GM21360 (cell line): ENCODE results near the gene ENHO.

Experiments
- ATAC-seq: cut with Tn5 transposase; IDR thresholded peaks from one replicate; pipeline ENCODE4 v1.9.1; 2021; ENCODE audit warnings: mild to moderate bottlenecking, moderate library complexity; ENCODE audit not compliant: unreplicated experiment

ENHO gene

DNA sequence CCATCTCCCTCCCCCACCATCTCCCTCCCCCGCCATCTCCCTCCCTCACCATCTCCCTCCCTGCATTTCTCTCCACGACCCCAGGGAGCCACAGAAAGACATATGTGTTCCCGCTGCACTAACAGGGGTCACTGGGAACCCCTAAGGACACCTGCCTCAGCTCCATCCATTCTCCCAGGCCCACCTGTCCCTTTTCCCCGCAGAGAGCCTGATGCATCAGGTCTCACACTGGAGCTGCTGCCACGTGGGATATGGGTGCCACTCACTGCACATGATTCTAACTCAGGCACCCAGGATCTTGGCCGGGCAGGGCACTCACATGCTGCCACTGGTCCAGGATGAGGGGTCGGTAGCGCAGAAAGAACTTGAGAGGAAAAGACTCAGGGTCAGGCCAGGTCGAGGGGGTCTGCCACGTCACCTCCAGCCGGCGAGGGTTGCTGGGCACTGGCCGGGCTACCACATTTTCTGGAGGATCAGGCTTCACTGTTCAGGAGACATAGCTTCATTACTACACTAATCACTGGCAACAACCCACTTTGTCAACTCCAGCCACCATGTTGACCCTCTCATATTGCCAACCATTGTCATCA is 33.2 kb upstream of the ENHO start:
- ATAC-seq: no peak

DNA sequence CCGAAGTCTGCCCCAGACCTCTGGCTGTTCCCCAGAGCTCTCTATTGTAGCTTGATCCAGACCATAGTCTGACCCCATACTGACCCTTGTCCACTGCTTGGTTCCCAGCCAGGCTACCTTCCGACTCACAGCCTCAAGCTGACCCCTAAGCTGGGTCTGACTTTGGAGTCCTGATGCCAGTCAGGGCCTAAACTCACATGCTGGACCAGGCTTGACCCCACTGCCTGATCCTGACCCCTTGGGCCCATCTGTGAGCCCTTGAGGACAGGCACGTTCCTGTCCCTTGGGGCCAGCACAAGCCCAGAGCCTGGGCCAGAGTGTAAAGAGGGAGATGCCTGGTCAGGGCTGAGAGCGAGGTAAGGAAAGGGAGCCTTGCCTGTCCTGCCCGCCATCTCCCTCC is 32.7 kb upstream of the ENHO start:
- ATAC-seq: no peak

DNA sequence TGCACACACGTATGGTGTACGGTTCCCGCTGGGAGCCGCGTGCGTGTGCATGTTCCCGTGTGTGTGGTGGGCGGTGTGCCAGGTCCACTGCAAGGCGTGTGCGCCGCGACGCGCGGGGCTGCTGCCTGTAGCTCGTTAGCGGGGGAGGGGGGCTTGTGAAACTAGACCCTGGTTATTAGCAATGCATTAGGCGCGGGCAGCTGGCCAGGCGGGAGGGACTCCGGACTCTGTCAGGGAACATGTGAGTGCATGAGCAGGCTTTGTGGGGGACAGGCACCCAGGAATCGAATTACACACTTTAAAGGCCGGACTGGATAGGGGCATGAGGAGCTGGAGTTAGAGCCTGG is 32.2 kb upstream of the ENHO start:
- ATAC-seq: no peak

DNA sequence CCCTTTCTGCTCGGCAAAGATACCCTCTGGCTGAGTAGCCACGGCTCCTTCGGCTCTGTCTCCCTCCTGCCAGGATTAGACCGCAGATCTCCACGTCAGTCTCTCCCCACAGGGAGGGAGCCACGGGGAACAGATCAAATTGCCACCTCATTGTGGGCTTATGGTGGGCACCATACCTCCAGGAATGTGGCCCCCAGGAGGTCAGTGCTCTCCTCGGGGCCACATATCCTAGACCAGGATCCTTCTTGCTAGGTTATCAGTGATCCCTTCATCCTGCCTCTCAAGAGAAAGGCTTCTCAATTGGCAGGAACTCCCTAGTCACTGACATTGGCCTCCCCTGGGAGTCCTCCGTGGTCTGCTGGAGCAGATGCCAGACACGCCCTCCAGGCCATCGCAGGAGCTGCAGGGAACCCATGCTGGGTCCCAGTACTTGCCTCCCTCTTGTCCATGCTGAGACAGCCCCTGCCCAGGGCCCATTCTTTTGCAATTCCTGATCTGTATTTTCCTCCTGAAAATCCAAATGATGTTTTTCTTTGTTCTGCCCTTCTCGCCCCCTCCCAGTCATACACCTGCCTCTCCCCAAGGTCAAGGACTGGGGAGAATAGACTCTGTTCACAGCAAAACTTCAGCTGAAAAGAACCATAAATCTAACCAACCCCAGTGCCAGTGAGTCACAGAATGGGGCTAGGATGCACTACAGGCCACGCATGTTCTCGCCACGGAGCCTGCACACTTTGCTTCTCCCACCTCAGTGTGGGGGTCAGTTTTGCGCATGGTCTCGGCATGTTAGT is 31.6 kb upstream of the ENHO start:
- ATAC-seq: no peak

DNA sequence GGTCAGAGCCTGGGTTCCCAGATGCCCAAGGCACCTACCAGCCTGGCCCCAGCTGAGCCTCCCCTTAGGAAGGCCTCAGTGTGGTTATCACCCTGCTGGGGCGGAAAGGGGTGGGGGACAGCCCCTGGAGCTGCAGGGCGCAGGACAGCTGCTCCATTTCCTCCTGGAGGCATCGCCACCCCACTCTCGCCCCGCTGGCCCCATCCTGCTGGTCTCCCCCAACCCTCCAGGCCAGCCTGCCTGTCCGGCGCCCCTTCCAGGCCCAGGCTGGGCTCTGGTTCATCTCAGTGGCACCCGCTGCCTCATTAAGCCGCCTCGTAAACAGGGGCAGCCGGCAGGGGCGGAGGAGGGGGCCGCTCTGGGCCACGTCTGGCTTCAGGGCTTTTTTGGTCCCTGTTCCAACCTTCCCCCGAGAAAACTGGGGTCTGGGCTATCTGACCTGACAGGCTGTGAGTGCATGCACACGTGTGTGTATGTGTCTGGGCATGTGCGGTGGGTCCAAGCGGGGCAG is 30.8 kb upstream of the ENHO start:
- no peak for ATAC-seq

DNA sequence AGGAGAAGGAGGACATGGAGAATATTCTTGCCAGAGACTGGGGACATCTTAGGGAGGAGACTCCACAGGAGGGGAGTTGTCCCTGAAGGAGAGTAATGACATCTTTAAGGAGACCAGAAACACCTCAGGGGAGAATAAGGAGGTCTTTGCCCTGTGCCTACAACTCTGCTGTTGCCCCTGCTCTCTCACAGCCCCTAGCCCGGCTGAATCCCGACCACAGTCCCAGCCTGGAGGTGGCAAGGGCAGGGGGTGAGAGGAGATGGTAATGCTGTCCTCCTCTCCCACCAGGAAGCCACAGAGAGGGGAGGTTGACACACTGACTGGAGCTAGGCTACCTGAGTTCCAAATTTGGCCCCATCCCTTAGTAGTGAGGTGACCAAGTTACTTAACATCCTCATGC is 30.2 kb upstream of the ENHO start:
- ATAC-seq: no peak

DNA sequence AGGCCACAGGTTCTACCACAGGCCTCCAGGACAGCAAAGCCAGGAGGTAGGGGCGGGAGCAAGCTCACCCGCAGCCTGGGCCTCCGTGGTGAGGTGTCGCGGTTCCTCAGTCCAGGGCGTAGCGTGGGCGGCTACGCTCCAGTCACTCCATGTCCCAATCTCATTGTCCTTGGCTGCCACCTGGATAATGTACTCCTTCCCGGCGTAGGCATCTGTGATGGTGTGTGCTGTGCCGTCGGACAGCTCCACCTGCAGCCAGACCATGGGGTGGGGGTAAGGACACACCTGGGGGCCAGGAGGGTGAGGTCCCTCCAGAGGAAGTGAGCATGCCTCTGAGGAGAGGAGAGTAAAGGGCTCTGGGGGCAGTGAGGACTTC is 29.8 kb upstream of the ENHO start:
- no peak for ATAC-seq

DNA sequence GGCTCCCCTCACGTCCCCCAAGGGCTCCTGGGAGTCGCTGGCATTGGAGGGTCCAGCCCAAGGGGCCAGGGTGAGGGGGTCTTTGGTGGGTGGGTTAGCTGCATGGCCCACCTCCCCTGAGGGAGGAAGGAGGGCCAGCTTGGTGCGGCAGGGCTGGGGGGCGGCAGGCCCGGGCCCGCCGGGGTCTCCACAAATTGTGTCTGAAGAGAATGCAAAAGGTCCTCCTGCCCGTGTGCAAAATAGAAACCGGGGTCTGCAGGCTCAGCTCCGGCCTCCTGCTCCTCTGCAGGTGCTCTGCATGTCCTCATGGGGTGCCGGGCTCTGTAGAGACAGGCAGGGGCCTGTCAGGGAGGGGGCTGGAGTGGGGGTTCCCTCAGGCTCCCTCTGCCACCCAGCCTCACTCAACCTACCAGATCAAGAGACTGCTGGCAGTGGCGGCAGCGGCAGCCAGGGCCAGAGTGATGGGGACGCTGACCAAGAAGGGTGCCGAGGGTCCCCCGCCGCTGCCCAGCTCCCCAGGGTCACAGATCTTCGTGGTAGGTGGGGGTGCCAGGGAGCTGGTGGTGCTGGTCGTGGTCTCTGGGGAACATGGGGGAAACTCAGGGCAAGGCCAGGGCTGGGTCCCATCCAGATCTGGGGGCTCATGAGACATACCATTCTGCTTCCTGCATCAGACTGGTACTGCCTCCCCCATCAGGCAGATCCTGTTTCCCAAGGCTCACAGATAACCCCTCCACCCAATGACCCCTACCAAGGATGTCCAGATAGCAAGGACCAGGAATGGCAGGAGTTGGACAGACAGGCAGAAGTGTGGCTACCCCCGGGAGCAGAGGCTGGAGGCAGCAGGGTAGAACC is 29.2 kb upstream of the ENHO start:
- ATAC-seq: no peak

DNA sequence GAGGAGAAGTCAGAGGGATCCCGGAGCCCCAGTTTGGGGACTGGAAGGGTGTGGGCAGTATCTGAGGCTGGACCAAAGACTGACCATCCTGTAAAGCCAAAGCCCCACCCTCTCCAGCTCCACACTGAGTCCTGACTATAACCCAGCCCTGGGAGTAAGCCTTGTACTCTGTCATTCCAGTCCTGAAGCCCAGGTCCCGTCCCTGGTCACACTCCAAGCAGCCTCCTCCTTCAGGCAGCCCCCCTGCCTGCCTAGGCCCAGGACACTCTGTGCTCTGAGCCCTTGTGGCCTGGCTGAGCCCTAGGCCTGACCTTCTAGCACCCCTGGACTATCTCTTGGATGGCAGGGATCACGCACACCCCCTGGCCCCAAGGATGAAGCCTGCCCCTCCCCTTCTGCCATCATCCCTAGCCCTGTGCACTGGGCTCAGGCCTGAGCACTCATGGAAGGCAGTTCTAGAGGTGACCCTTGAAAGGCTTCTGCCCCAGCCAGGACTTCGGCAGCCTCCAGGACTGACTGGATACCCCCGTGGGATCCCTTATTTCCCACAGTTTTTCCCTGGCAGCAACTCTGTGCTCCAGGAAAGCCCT is 28.0 kb upstream of the ENHO start:
- ATAC-seq: no peak

DNA sequence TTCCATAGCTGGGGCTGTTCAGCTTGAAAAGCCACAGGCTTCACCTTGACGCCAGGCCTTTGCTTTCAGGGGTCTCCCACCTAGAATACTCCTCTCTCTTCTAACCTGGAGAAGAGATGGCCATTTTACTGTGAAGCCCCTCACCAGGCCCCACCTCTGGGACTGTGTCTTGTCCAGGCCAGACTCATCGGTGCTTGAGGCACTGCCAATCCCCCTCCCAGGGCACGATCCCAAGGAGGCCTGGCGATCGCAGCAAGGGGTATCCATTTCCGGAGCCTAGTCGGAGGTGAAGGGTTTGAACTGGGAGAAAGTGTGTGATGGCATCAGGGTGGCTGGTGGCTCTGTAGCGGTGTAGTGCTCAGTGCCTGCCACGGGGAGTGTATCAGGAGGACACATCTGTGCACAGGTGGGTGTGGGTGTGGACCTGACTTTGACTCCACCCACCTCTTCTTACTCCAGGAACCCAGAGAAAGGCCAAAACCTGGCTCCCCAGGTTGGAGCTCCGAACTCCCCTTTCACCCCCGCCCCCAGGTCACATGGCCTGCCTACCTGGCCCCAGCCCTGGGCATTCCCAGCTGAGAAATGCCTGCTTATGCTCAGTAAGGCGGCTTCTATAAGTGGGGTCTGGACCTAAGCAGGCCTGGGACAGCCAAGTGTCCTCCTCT is 27.4 kb upstream of the ENHO start:
- ATAC-seq: no peak

DNA sequence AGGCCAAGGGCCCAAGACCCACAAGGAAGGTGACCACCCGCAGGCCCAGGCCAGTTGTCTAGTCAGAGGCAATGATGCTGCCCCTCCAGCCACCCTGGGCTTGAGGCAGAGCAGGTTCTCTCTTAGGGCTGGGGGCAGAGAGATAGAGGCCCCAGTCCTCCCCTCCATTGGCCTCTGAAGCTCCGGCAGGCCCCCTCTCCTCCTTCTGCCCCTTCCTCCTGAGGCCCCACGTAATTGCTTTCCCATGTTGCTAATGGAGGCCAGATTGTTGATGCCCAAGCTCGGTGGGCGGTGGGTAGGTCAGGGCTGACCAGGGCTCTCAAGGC is 26.6 kb upstream of the ENHO start:
- ATAC-seq: no peak

DNA sequence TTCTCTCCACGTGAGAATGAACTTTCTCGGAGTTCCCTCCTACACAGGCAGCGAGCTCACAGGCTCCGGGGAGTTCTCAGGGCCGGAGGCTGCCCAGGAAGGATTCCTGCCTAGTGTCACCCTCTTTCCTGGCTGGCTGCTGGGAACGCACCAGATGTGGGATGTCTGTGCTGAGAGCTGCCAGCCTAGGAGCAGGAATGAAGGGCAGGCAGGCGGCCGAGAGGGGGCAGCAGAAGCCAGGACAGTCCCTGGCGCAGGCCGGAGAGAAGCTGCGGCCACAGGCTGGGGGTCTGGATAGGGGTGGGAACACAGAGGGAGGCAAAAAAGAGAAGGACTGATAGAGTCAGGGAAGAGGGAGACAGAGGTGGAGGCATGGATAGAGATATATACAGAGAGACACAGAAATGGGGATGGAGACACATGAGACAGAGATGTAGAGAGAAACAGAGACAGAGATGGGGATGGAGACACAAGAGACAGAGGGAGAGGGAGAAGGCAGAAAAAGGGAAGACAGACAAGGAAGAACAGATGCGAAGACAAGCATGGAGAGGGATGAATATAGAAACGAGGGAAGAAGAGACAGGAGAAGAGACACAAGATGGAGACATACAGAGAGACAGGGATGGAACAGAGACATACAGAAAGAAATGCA is 25.3 kb upstream of the ENHO start:
- no peak for ATAC-seq

DNA sequence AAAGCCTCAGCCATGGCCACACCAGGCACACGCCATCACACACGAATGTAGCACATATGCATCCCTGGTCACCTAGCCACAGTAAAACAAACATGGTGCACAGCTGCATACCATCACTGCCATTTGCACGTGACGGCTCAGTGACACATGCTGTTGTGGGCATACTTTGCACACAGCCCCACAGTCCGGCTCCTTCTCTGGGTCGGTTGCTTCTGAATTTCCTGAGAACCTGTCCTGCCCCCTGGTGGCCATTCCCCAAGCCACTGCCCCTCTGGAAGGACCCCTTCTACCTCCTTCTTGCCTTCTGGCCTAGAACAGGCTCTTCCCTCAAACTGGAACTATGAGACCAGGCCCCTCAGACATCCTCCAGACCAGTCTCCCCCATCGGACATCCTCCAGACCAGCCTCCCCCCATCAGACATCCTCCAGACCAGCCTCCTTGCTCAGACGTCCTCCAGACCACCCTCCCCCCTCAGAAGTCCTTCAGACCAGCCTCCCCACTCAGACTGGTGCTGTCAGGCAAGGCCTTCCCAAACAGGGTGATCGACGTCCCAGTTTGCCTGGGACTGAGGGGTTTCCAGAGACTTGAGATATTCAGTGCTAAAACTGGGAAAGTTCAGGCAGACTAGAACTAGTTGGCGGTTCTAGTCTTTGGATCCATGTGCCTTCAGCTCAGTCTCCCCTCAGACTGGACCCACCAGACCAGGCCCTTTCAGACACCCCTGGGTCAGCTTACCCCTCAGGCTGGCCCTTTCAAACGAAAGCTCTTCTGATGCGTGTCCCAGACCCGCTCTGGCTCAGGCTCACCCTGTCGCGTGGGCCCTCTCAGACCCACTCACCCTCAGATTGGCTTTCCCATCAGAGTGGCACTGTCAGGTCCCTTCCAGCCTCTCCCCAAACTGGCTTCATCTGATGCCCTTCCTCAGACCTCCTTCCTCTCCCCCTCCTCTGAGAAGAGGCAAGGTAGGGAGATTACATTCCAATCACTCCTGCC is 24.3 kb upstream of the ENHO start:
- no peak for ATAC-seq

DNA sequence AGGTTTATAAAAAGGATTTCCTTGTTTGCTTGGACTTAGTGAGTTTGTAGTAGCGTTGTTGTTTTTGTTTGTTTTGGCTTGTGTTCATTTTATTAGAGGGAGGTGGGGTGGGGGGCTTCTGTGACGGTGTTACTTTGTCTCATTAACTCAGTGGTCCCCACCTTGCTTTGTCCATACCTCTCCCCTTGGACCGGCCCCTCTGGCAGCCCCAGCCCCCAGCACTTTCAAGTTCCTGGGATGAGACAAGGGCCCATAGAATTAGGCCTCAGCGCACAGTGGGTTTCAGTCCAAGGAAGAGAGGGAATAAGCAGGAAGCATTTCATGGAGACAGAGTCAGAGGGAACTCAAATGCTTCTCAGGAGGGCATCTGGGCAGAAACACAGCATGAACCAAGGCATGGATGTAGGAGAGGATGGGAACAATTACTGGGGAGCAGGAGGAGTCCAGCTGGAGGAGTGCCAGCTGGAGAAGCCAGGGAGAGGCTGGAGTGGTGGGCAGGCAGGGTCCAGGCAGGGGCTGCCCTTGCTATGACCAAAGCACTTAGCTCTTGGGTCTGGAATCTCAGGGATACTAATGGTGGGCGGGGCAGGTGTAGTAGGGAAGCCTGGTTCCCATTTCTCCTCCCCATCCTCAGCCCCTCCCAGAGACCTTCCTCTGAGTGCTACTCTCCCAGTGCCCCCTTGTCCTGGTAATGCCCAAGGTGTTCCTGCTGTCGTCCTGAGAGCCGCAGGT is 23.5 kb upstream of the ENHO start:
- no peak for ATAC-seq

DNA sequence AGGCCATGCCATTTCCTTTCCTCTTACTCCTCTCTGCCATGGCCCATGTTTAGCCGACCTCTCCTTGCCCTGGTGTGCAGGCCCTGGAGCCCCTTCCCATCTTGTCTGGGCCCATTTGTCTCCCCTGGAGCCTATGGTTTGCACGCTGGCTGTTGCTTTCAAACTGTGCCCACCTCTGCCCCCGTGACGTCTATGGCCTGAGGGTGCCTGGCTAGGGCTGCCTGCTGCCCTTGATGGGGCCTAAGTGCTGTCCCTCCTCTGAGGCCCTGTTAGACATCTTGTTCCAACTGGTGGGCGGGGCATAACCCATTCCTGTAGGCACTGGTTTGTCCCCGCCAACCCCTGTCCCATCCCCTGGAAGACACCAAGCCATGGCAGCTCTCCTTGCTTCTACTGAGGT is 22.7 kb upstream of the ENHO start:
- ATAC-seq: no peak

DNA sequence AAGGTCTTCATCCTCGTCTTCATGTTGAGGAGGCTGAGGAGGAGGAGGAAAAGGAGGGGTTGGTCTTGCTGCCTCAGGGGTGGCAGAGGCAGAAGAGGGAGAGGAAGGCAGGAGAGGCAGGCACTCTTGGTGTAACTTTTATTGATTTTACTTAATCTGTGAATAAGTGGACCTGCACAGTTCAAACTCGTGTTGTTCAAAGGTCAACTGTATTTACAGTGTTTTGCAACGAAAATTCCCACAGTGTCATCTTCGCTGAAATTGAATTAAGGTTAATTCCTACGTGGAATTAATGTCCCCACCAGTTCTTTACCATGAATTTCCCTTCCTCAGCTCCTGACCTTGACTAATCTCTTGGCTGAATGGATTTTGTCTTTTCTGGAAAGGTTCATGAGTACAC is 21.2 kb upstream of the ENHO start:
- ATAC-seq: no peak

DNA sequence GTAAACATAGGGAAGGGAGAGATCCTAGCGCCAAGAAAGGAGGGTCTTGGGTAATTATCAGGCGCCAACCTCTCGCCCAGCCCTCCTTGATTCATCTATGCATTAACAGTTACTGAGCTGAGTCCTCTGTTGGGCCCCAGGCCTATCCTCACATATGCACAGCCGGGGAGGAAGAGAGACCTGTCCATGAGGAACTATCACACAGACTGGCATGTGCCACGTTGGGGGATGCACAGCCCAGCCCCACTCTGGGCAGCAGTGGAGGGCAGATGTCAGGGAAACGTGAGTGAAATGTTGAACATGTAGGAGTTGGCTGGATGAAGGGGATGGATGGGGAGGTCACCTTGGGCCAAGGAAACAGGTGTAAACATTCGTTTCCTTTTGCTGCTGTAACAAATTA is 18.8 kb upstream of the ENHO start:
- no peak for ATAC-seq

DNA sequence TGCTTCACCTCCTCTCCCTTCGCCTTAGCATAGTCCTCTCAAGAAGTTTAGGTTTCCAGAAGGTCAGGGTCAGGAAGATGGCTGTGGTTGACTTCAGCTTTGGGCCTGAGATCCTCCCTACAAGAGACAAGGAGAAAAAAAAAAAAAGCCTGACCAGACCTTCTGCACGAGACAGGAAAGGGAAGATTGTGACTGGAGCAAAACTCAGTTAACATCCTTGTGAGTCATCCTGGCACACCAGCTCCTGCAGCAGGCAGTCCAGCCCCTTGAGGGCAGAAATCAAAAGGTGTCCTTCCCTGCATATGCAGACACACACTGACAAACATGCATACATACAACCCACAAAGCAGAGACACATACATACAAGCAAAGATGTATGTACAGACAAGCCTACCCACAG is 18.0 kb upstream of the ENHO start:
- no peak for ATAC-seq

DNA sequence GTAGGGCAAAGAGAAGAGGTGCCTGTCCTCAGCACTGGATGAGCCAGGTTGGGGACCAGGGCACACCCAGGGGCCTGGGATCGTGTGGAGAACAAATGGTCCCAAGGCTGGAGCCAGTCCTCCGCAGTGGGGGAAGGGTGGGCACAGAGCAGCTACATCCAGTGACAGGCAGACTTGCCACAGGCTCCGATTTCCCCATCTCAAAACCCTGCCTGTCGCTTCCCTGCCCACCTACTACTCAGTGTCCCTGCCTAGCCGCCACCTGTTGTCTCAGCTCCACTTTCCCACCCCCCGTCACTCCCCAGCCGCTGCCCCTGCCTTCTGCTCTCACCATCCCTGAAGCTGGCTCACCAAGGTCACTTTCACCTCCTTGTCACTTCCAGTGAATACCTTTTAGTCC is 13.9 kb upstream of the ENHO start:
- ATAC-seq: no peak
